Neural progenitor cell (in vitro differentiated cells): Measurements from ENCODE around the gene MYH7B. TPM values are rescaled to one million over a fixed set of nuclear protein-coding genes. Genes with fewer than 3 reads are reported as not detected.

Source experiments
- DNase-seq: peaks from one replicate; pipeline ENCODE4 v3.0.0-alpha.2; 2016; ENCODE audit warnings: low spot score
- H2AFZ ChIP-seq: fragments of 200-600 bp; sonication (generic); replicated peaks from 2 replicates; pipeline ENCODE4 v1.6.1; 2016; ENCODE audit warnings: antibody characterized with exemption
- H3F3A ChIP-seq: fragments of 200-600 bp; sonication (generic); 2 replicates; pipeline ENCODE4 v1.6.1; 2016; ENCODE audit warnings: antibody characterized with exemption, low read depth
- H3K27ac ChIP-seq: fragments of 200-600 bp; sonication (generic); 2 replicates; pipeline ENCODE4 v1.5.1; 2016; ENCODE audit warnings: mild to moderate bottlenecking
- H3K27me3 ChIP-seq: fragments of 200-600 bp; sonication (generic); 2 replicates; pipeline ENCODE4 v1.6.1; 2016; ENCODE audit warnings: mild to moderate bottlenecking, moderate library complexity
- H3K36me3 ChIP-seq: fragments of 200-600 bp; sonication (generic); 2 replicates; pipeline ENCODE4 v1.5.1; 2016
- H3K4me1 ChIP-seq: fragments of 200-600 bp; sonication (generic); 2 replicates; pipeline ENCODE4 v1.6.1; 2016; ENCODE audit warnings: mixed run types
- H3K4me2 ChIP-seq: fragments of 200-600 bp; sonication (generic); 2 replicates; pipeline ENCODE4 v1.6.1; 2016
- H3K4me3 ChIP-seq: fragments of 200-600 bp; sonication (generic); 2 replicates; pipeline ENCODE4 v1.5.1; 2016
- H3K79me2 ChIP-seq: fragments of 200-600 bp; sonication (generic); 2 replicates; pipeline ENCODE4 v1.6.1; 2016; ENCODE audit warnings: low read depth
- H3K9ac ChIP-seq: fragments of 200-600 bp; sonication (generic); 2 replicates; pipeline ENCODE4 v1.6.1; 2016
- H3K9me3 ChIP-seq: fragments of 200-600 bp; sonication (generic); 2 replicates; pipeline ENCODE4 v1.5.1; 2016; ENCODE audit warnings: low read depth
- H4K20me1 ChIP-seq: fragments of 200-600 bp; sonication (generic); 2 replicates; pipeline ENCODE4 v1.6.1; 2016; ENCODE audit warnings: low read depth
- H3K27ac Mint-ChIP-seq: 3 replicates; pipeline ENCODE4 v1.8.0; 2021; ENCODE audit warnings: mixed read lengths
- H3K27me3 Mint-ChIP-seq: 2 replicates; pipeline ENCODE4 v1.8.0; 2022; ENCODE audit warnings: low read depth, mild to moderate bottlenecking, inconsistent platforms, moderate library complexity, mixed read lengths; ENCODE audit not compliant: insufficient read depth
- H3K36me3 Mint-ChIP-seq: 3 replicates; pipeline ENCODE4 v1.8.0; 2021; ENCODE audit warnings: mixed read lengths
- H3K4me1 Mint-ChIP-seq: 3 replicates; pipeline ENCODE4 v1.8.0; 2021; ENCODE audit warnings: mixed read lengths
- H3K4me3 Mint-ChIP-seq: 3 replicates; pipeline ENCODE4 v1.8.0; 2021; ENCODE audit warnings: mild to moderate bottlenecking, moderate library complexity, mixed read lengths
- H3K9me3 Mint-ChIP-seq: 3 replicates; pipeline ENCODE4 v1.8.0; 2020; ENCODE audit warnings: mixed read lengths
- EZH2 ChIP-seq: fragments of 200-600 bp; sonication (generic); IDR thresholded peaks from 2 replicates; pipeline ENCODE4 v1.6.1; 2017; ENCODE audit warnings: antibody characterized with exemption, mild to moderate bottlenecking, moderate library complexity
- EZH2phosphoT487 ChIP-seq: fragments of 200-600 bp; sonication (generic); IDR thresholded peaks from 2 replicates; pipeline ENCODE4 v1.6.1; 2017; ENCODE audit warnings: antibody characterized with exemption
- microRNA counts: library from miRNA; unstranded; fragments of <30 nt; microRNA quantifications from one replicate; lab custom pipeline; 2016
- microRNA-seq: library from miRNA; unstranded; fragments of <30 nt; microRNA quantifications from one replicate; pipeline ENCODE4, GENCODE V29; 2016
- small RNA-seq: library from RNA; depleted of rRNA; stranded (forward); fragments of <200 nt; gene quantifications from one replicate; pipeline ENCODE3, GENCODE V24; 2015
- total RNA-seq: library from RNA; depleted of rRNA; stranded (reverse); fragments of >200 nt; gene quantifications from 2 replicates; pipeline ENCODE4 v1.2.3, GENCODE V29; 2015; ENCODE audit warnings: low replicate concordance
- TF ChIP-seq, protein P1 (sequence below): fragments of 200-600 bp; sonication (generic); IDR thresholded peaks from 2 replicates; pipeline ENCODE4 v1.5.1; 2017; ENCODE audit warnings: antibody characterized with exemption, mild to moderate bottlenecking

MYH7B gene
- total RNA-seq, 1 donor from 2014 or later: not detected

- Histone ChIP-seq H3K36me3 (no peaks in the 10 kb centered on the region), H3K4me1 (no peaks in the 10 kb centered on the region)
- DNase-seq: no peak
These were observed 48.5 kb downstream of the MYH7B start for GRCh38 chr20:35004051-35004725.

DNA sequence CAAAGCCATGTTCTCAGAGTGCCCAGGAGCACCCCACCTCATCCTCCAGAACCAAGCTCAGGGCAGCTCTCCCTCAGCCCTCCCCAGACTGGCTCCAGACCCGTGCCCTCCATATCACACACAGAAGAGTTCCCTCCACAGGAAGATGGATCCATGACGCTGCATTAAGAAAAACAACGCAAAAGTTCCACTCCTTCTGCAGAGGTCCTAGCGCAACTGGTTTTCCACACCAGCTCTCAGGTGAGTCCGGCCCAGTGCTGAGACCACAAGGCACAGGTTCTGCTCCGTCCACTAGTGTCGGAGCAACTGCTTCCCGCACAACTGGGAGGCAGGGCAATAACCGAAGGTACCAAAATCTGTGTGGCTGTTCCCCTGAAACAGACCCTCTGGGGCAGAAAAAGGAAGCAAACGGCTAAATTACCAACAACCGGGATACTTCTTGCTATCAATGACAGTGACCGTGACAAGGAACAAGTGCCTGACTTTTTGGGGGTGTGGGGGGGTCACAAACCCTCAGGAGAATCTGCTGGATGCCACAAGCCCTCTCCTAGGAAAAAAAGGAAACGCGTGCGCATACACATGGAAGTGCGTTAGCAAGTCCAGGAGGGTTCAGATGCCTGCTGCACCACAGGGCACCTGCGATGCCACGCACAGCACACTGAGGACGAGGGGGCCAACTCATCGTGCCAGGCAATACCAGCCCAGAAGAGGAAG, 49.2 kb downstream of the MYH7B start:
- H3K36me3 ChIP-seq: no peaks in the 10 kb centered on the region
- TF ChIP-seq EZH2phosphoT487 (no peak), EZH2 (no peak)
- TF ChIP-seq, protein P1, sequence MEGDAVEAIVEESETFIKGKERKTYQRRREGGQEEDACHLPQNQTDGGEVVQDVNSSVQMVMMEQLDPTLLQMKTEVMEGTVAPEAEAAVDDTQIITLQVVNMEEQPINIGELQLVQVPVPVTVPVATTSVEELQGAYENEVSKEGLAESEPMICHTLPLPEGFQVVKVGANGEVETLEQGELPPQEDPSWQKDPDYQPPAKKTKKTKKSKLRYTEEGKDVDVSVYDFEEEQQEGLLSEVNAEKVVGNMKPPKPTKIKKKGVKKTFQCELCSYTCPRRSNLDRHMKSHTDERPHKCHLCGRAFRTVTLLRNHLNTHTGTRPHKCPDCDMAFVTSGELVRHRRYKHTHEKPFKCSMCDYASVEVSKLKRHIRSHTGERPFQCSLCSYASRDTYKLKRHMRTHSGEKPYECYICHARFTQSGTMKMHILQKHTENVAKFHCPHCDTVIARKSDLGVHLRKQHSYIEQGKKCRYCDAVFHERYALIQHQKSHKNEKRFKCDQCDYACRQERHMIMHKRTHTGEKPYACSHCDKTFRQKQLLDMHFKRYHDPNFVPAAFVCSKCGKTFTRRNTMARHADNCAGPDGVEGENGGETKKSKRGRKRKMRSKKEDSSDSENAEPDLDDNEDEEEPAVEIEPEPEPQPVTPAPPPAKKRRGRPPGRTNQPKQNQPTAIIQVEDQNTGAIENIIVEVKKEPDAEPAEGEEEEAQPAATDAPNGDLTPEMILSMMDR: no peak
- no peaks in the 10 kb centered on the region for H3K9me3 ChIP-seq
- H3K9ac ChIP-seq: no peak overlapping the region
- H3K27ac ChIP-seq: no peak overlapping the region
- no peak overlapping the region for H2AFZ ChIP-seq
- no peaks in the 10 kb centered on the region for H3K4me1 ChIP-seq
- H3K9me3 Mint-ChIP-seq: no peaks in the 10 kb centered on the region
- H3K4me1 Mint-ChIP-seq: no peaks in the 10 kb centered on the region
- no peaks in the 10 kb centered on the region for H3K79me2 ChIP-seq
- H3K27ac Mint-ChIP-seq: no peak overlapping the region
- H3K27me3 Mint-ChIP-seq: peaks cover 3% of the 10 kb centered on the region
- no peaks in the 10 kb centered on the region for H3F3A ChIP-seq
- no peak overlapping the region for H3K4me2 ChIP-seq
- no peak overlapping the region for H3K4me3 ChIP-seq
- H4K20me1 ChIP-seq: peaks cover 2% of the 10 kb centered on the region
- H3K36me3 Mint-ChIP-seq: peaks cover 28% of the 10 kb centered on the region
- DNase-seq: no peak
- no peaks in the 10 kb centered on the region for H3K27me3 ChIP-seq
- H3K4me3 Mint-ChIP-seq: no peak overlapping the region

More at GRCh38 chr20:35004051-35004725, 48.5 kb downstream of the MYH7B start:
- H3K27me3 ChIP-seq: no peaks in the 10 kb centered on the region
- H2AFZ ChIP-seq: no peak overlapping the region
- H3K27ac ChIP-seq: no peak overlapping the region
- Mint-ChIP-seq H3K27ac (peak overlapping the region; percentile 53), H3K4me1 (no peaks in the 10 kb centered on the region), H3K27me3 (peaks cover 3% of the 10 kb centered on the region), H3K36me3 (peaks cover 27% of the 10 kb centered on the region), H3K9me3 (no peaks in the 10 kb centered on the region), H3K4me3 (no peak overlapping the region)
- TF ChIP-seq, protein P1: no peak
- TF ChIP-seq EZH2: no peak
- TF ChIP-seq EZH2phosphoT487: no peak
- H3K4me2 ChIP-seq: no peak overlapping the region
- H3F3A ChIP-seq: no peaks in the 10 kb centered on the region
- H3K4me3 ChIP-seq: no peak overlapping the region
- no peaks in the 10 kb centered on the region for H3K79me2 ChIP-seq
- H3K9me3 ChIP-seq: no peaks in the 10 kb centered on the region
- no peak overlapping the region for H3K9ac ChIP-seq
- H4K20me1 ChIP-seq: peaks cover 4% of the 10 kb centered on the region

MicroRNAs encoded within 50 kb of the gene (microRNA counts, 767-probe panel; counts per million panel counts)
- 460 counts per million, percentile 90 among the panel's probes with 10 or more counts for microRNA hsa-miR-499a-3p (lab: Ali Mortazavi, UCI)
- microRNA hsa-miR-499a-5p (lab: Ali Mortazavi, UCI): 460 counts per million, percentile 90 among the panel's probes with 10 or more counts
- 460 counts per million, percentile 90 among the panel's probes with 10 or more counts for microRNA hsa-miR-499b-3p (lab: Ali Mortazavi, UCI)
- 460 counts per million, percentile 90 among the panel's probes with 10 or more counts for microRNA hsa-miR-499b-5p (lab: Ali Mortazavi, UCI)

Small RNA genes lying within 50 kb of the gene (microRNA-seq; reads per million reads assigned to microRNA genes)
- not detected for gene MIR499A
- gene MIR499B: not detected

Small RNA genes lying within 50 kb of the gene (small RNA-seq; reads per million reads assigned to genes)
- not detected for gene MIR499A

Other genes with a start within 250 kb of the MYH7B start
- 10.9 and 14.3 TPM in 2 replicates for gene NCOA6, start 130.2 kb upstream of the MYH7B start, total RNA-seq
- gene GGT7, start 83.0 kb upstream of the MYH7B start, total RNA-seq: 9.1 and 22.3 TPM in 2 replicates
- gene ACSS2, start 79.3 kb upstream of the MYH7B start, total RNA-seq: 25.0 and 30.8 TPM in 2 replicates
- gene GSS, start 62 bp upstream of the MYH7B start, total RNA-seq: 63.9 and 96.4 TPM in 2 replicates
- 73.0 and 96.4 TPM in 2 replicates for gene TRPC4AP, start 136.9 kb downstream of the MYH7B start, total RNA-seq
- gene EDEM2, start 191.5 kb downstream of the MYH7B start, total RNA-seq: 9.3 and 13.8 TPM in 2 replicates
- 3.1 and 4.6 TPM in 2 replicates for gene PROCR, start 216.2 kb downstream of the MYH7B start, total RNA-seq